H1 (cell line): ENCODE results near the gene GJC2. TPM values are rescaled to one million over a fixed set of nuclear protein-coding genes. Genes with fewer than 3 reads are reported as not detected.

Experiments
- CTCF ChIA-PET: fragments of 300-600 bp; sonication (Branson Sonifier 250); formaldehyde crosslinking; loops from one replicate; lab custom pipeline; 2021; ENCODE audit not compliant: partially characterized antibody; lab: Charles Lee
- POLR2A ChIA-PET: fragments of 300-600 bp; sonication (Branson Sonifier 250); formaldehyde crosslinking; loops from one replicate; lab custom pipeline; 2021; ENCODE audit warnings: inconsistent platforms; ENCODE audit not compliant: partially characterized antibody; lab: Charles Lee
- DNase-seq, 2 experiments: peaks; one replicate each; pipeline versions ENCODE4 v3.0.0 to v3.0.0-alpha.2; 2010 to 2022; ENCODE audit warnings: low spot score in 2 of 2, low read depth in 1 of 2, mixed read lengths in 1 of 2
- FAIRE-seq: peaks from 2 replicates; lab custom pipeline; 2011; peaks lifted over from hg19 to GRCh38; lab: Jason Lieb, UNC
- H2AFZ ChIP-seq: 2 replicates; pipeline ENCODE4 v1.8.1; 2012; ENCODE audit warnings: low read length, inconsistent platforms
- H2AK5ac ChIP-seq: 2 replicates; pipeline ENCODE4 v1.6.1; 2013; ENCODE audit warnings: low read depth, low read length
- H2BK120ac ChIP-seq: replicated peaks from 2 replicates; pipeline ENCODE3; 2013; ENCODE audit warnings: low read depth, low read length, inconsistent platforms
- H2BK12ac ChIP-seq: 2 replicates; pipeline ENCODE4 v1.6.1; 2013; ENCODE audit warnings: low read depth, low read length
- H2BK15ac ChIP-seq: 2 replicates; pipeline ENCODE4 v1.6.1; 2013; ENCODE audit warnings: low read length
- H2BK20ac ChIP-seq: 2 replicates; pipeline ENCODE4 v1.6.1; 2013; ENCODE audit warnings: low read length
- H2BK5ac ChIP-seq: 2 replicates; pipeline ENCODE4 v1.6.1; 2013; ENCODE audit warnings: low read depth, low read length
- H3K14ac ChIP-seq: 2 replicates; pipeline ENCODE4 v1.6.1; 2013; ENCODE audit warnings: inconsistent platforms; ENCODE audit not compliant: insufficient read length
- H3K18ac ChIP-seq: 2 replicates; pipeline ENCODE4 v1.6.1; 2013; ENCODE audit warnings: low read length; ENCODE audit errors: extremely low read depth
- H3K23ac ChIP-seq: 2 replicates; pipeline ENCODE4 v1.6.1; 2013; ENCODE audit warnings: inconsistent platforms; ENCODE audit not compliant: insufficient read length
- H3K23me2 ChIP-seq: 2 replicates; pipeline ENCODE4 v1.6.1; 2013; ENCODE audit warnings: low read depth, low read length
- H3K27ac ChIP-seq: 2 replicates; pipeline ENCODE4 v1.6.1; 2011; ENCODE audit warnings: low read depth, low read length, inconsistent platforms
- H3K27me3 ChIP-seq, 4 experiments: replicated peaks in 1 of 4; 1 replicate in 1 of 4; 2 replicates in 3 of 4; pipeline versions ENCODE4 v1.6.1 to v1.8.1; 2011 to 2013; ENCODE audit warnings: low read length in 3 of 4, mild to moderate bottlenecking in 3 of 4, inconsistent platforms in 2 of 4, mixed read lengths in 2 of 4, moderate library complexity in 1 of 4; ENCODE audit not compliant: control insufficient read depth in 3 of 4, insufficient read depth in 3 of 4; ENCODE audit errors: extremely low read depth in 1 of 4
- H3K36me3 ChIP-seq, 4 experiments: 2 replicates each; pipeline versions ENCODE4 v1.6.1 to v1.8.1; 2011 to 2013; ENCODE audit warnings: mild to moderate bottlenecking in 4 of 4, low read length in 3 of 4, moderate library complexity in 2 of 4, control low read depth in 1 of 4, inconsistent platforms in 1 of 4; ENCODE audit not compliant: insufficient read depth in 4 of 4, control insufficient read depth in 2 of 4
- H3K4ac ChIP-seq: replicated peaks from 2 replicates; pipeline ENCODE3; 2013; ENCODE audit warnings: low read length, low read depth, mixed read lengths, inconsistent platforms; ENCODE audit not compliant: insufficient read length
- H3K4me1 ChIP-seq, 4 experiments: replicated peaks in 1 of 4; 1 replicate in 1 of 4; 2 replicates in 3 of 4; pipeline versions ENCODE4 v1.6.1 to v1.8.1; 2011 to 2013; ENCODE audit warnings: low read length in 3 of 4, inconsistent platforms in 2 of 4, mixed read lengths in 1 of 4; ENCODE audit not compliant: insufficient read depth in 4 of 4, control insufficient read depth in 3 of 4
- H3K4me2 ChIP-seq, 2 experiments: 2 replicates each; pipeline versions ENCODE4 v1.6.1 to v1.8.1; 2011 to 2013; ENCODE audit warnings: low read depth in 2 of 2, low read length in 2 of 2, control low read depth in 1 of 2, inconsistent platforms in 1 of 2, mild to moderate bottlenecking in 1 of 2; ENCODE audit not compliant: insufficient read depth in 1 of 2
- H3K4me3 ChIP-seq, 4 experiments: fragments of 200-600, 300-600 bp in 1 of 4; sonication (generic), shearing (Covaris generic), sonication (Bioruptor Twin) in 1 of 4; 2 replicates each; pipeline versions ENCODE4 v1.5.1 to v1.8.1; 2011 to 2016; ENCODE audit warnings: low read length in 4 of 4, low read depth in 3 of 4, control low read depth in 2 of 4, inconsistent platforms in 2 of 4, mild to moderate bottlenecking in 2 of 4, mixed read lengths in 1 of 4, moderate library complexity in 1 of 4; ENCODE audit not compliant: insufficient read depth in 2 of 4; ENCODE audit errors: extremely low read depth in 1 of 4
- H3K56ac ChIP-seq: replicated peaks from 2 replicates; pipeline ENCODE3; 2013; ENCODE audit warnings: low read depth, mild to moderate bottlenecking, mixed read lengths, low read length, inconsistent platforms; ENCODE audit not compliant: insufficient read length
- H3K79me1 ChIP-seq: 2 replicates; pipeline ENCODE4 v1.6.1; 2013; ENCODE audit warnings: low read depth, low read length, control low read depth
- H3K79me2 ChIP-seq, 2 experiments: 2 replicates each; pipeline versions ENCODE4 v1.6.1 to v1.8.1; 2012 to 2013; ENCODE audit warnings: low read length in 2 of 2, mild to moderate bottlenecking in 2 of 2, inconsistent platforms in 1 of 2; ENCODE audit not compliant: insufficient read depth in 2 of 2, control insufficient read depth in 1 of 2
- H3K9ac ChIP-seq, 4 experiments: replicated peaks in 1 of 4; 1 replicate in 1 of 4; 2 replicates in 3 of 4; pipeline versions ENCODE4 v1.6.1 to v1.8.1; 2011 to 2013; ENCODE audit warnings: low read depth in 3 of 4, low read length in 3 of 4, control low read depth in 2 of 4, mild to moderate bottlenecking in 2 of 4, moderate library complexity in 2 of 4, inconsistent platforms in 1 of 4; ENCODE audit errors: extremely low read depth in 1 of 4
- H3K9me3 ChIP-seq, 2 experiments: 2 replicates each; pipeline versions ENCODE4 v1.6.1 to v1.8.1; 2012 to 2013; ENCODE audit warnings: mild to moderate bottlenecking in 2 of 2, moderate library complexity in 2 of 2, control low read depth in 1 of 2, inconsistent platforms in 1 of 2, low read depth in 1 of 2, low read length in 1 of 2, mixed read lengths in 1 of 2; ENCODE audit not compliant: insufficient read depth in 2 of 2
- H4K20me1 ChIP-seq, 2 experiments: replicated peaks in 1 of 2; 2 replicates each; pipeline versions ENCODE3 to v1.8.1; 2011 to 2013; ENCODE audit warnings: inconsistent platforms in 2 of 2, low read length in 2 of 2, mild to moderate bottlenecking in 1 of 2; ENCODE audit not compliant: insufficient read depth in 2 of 2, control insufficient read depth in 1 of 2
- H4K5ac ChIP-seq: 2 replicates; pipeline ENCODE4 v1.6.1; 2013; ENCODE audit warnings: low read length, low read depth, mixed read lengths, inconsistent platforms; ENCODE audit not compliant: insufficient read length
- H4K8ac ChIP-seq: 2 replicates; pipeline ENCODE4 v1.8.0; 2013; ENCODE audit warnings: mild to moderate bottlenecking, moderate library complexity, low read length, inconsistent platforms; ENCODE audit not compliant: insufficient read depth; ENCODE audit errors: extremely low read depth
- H4K91ac ChIP-seq: replicated peaks from 2 replicates; pipeline ENCODE3; 2013; ENCODE audit warnings: low read length, mixed read lengths, inconsistent platforms; ENCODE audit not compliant: insufficient read length
- CHD2 ChIP-seq: IDR thresholded peaks from 2 replicates; pipeline ENCODE4 v1.6.1; 2012; ENCODE audit warnings: low read length, improper control_type of control experiment
- POLR2A ChIP-seq, 2 experiments: IDR thresholded peaks; 1 replicate in 1 of 2; 2 replicates in 1 of 2; pipeline ENCODE4 v1.6.1; 2011; ENCODE audit warnings: low read depth in 2 of 2, low read length in 2 of 2, mild to moderate bottlenecking in 2 of 2; ENCODE audit errors: control extremely low read depth in 1 of 2
- RAD21 ChIP-seq, 2 experiments: IDR thresholded peaks in 1 of 2; conservative IDR thresholded peaks in 1 of 2; 2 replicates each; pipeline ENCODE4 v1.6.1; 2011; ENCODE audit warnings: low read depth in 2 of 2, low read length in 2 of 2, improper control_type of control experiment in 1 of 2, inconsistent platforms in 1 of 2, mild to moderate bottlenecking in 1 of 2, moderate library complexity in 1 of 2
- ZNF274 ChIP-seq: IDR thresholded peaks from 2 replicates; pipeline ENCODE4 v1.7.0; 2012; ENCODE audit warnings: low read length, borderline replicate concordance; ENCODE audit errors: extremely low read depth
- WGBS, 2 experiments: shearing (Covaris generic) in 1 of 2; methylation state at CpG; one replicate each; pipeline versions ENCODE4 v1.1.6 to v1.1.7; 2013 to 2015; ENCODE audit warnings: low lambda C conversion rate in 2 of 2, mixed read lengths in 2 of 2, inconsistent platforms in 1 of 2, low coverage in 1 of 2, missing lambda C conversion rate in 1 of 2; ENCODE audit not compliant: insufficient replicate concordance in 2 of 2, insufficient coverage in 1 of 2, insufficient read length in 1 of 2; ENCODE audit errors: extremely low coverage in 1 of 2, missing lambda C conversion rate in 1 of 2; 5-methylcytosine and 5-hydroxymethylcytosine counted together
- polyA plus RNA-seq, 7 experiments: library from polyadenylated mRNA; depleted of rRNA in 3 of 7; stranded (reverse) in 5 of 7; unstranded in 2 of 7; fragments of >200 nt in 5 of 7; fragments of 200-250 nt in 2 of 7; gene quantifications; 1 replicate in 5 of 7; 2 replicates in 1 of 7; 4 replicates in 1 of 7; pipeline versions ENCODE4 v1.2.1 to v1.2.3, GENCODE V29; 2011 to 2013; ENCODE audit warnings: missing spikeins in 2 of 7, mixed read lengths in 2 of 7
- total RNA-seq: library from RNA; stranded (reverse); fragmentation: NEBNext Ultra II Directional; extraction: Animal tissue kit (Norgen Biotek cat#: 25700); gene quantifications from 2 replicates; pipeline ENCODE4 v1.2.1, GENCODE V29; 2021

GJC2 gene
- total and polyA plus RNA-seq, 2 of the 8 experiments (the other 6 are each of a cell fraction or from before 2014, with no cell fraction given) = 0.17 to 0.54 TPM

DNA sequence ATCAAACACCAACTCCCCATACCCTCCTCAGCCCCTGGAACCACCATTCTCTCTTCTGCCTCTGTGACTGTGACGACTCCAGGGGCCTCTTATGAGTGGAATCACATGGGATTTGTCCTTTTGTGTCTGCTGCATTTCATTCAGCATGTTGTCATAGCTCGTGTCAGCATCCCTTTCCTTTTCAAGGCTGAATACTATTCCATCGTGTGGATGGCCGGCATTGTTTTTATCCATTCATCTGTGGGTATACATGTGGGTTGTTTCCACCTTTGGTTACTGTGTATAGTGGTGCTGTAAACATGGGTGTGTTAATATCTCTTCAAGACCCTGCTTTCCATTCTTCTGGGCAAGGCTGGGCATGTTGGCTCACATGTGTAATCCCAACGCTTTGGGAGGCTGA lies 41.0 kb downstream of the GJC2 start:
- no peak overlapping the region for H2BK15ac ChIP-seq
- TF ChIP-seq POLR2A (IDR thresholded peaks at IDR 0.05; ENCODE audit: control extremely low read depth in 1 of 2, low read depth in 2 of 2, low read length in 2 of 2) = no peak
- TF ChIP-seq ZNF274 = no peak
- TF ChIP-seq CHD2 = no peak
- no peak for TF ChIP-seq RAD21 (IDR thresholded peaks at IDR 0.05 in 1 of 2, conservative IDR thresholded peaks at IDR 0.05 in 1 of 2; ENCODE audit: low read depth in 2 of 2, low read length in 2 of 2)
- TF ChIP-seq, all 59 proteins: peak for 0
- Histone ChIP-seq H2AK5ac (no peak overlapping the region), H3K36me3 (no peaks in the 10 kb centered on the region), H3K79me1 (no peaks in the 10 kb centered on the region), H2BK12ac (no peak overlapping the region), H4K5ac (no peak overlapping the region), H3K18ac (no peak overlapping the region), H3K9ac (no peak overlapping the region), H4K20me1 (no peaks in the 10 kb centered on the region), H2BK20ac (no peak overlapping the region), H2BK120ac (no peak overlapping the region), H4K8ac (no peak overlapping the region), H3K4me3 (no peak overlapping the region), H3K23me2 (no peaks in the 10 kb centered on the region), H3K23ac (no peak overlapping the region), H2BK5ac (no peak overlapping the region), H4K91ac (no peak overlapping the region), H2AFZ (no peak overlapping the region), H3K4me1 (no peaks in the 10 kb centered on the region), H3K4ac (no peak overlapping the region), H3K9me3 (no peaks in the 10 kb centered on the region), H3K56ac (no peak overlapping the region), H3K14ac (no peak overlapping the region), H3K4me2 (no peak overlapping the region), H3K27me3 (no peaks in the 10 kb centered on the region), H3K79me2 (no peaks in the 10 kb centered on the region), H3K27ac (no peak overlapping the region)
- DNase-seq = no peak
- POLR2A ChIA-PET = no interaction called here
- 84% methylated on average over 5 of the region's 5 CpGs; no CpG with 5 or more reads in 1 of the 2 experiments for WGBS, 2 experiments
- FAIRE-seq = no peak
- CTCF ChIA-PET = interaction anchor here (0.8 to 1.0 kb wide), 2 partner anchors 14 to 34 kb away, joined by 3 to 4 read pairs; no protein-coding TSS in a partner anchor
